Hepatocyte (in vitro differentiated cells): ENCODE data around the gene HNRNPDL.

Experiments
- EZH2 ChIP-seq: fragments of 200-600 bp; sonication (generic); IDR thresholded peaks from 2 replicates; pipeline ENCODE4 v1.6.1; 2016; ENCODE audit warnings: antibody characterized with exemption, mild to moderate bottlenecking, borderline replicate concordance
- EZH2phosphoT487 ChIP-seq: fragments of 200-600 bp; sonication (generic); IDR thresholded peaks from one replicate; pipeline ENCODE4 v1.6.1; 2018; ENCODE audit warnings: antibody characterized with exemption, mild to moderate bottlenecking, low read depth, moderate library complexity; ENCODE audit not compliant: unreplicated experiment, severe bottlenecking
- TF ChIP-seq, protein P1 (sequence below): fragments of 200-600 bp; sonication (generic); IDR thresholded peaks from 2 replicates; pipeline ENCODE4 v1.5.1; 2016; ENCODE audit warnings: antibody characterized with exemption, mild to moderate bottlenecking; ENCODE audit not compliant: poor library complexity

DNA sequence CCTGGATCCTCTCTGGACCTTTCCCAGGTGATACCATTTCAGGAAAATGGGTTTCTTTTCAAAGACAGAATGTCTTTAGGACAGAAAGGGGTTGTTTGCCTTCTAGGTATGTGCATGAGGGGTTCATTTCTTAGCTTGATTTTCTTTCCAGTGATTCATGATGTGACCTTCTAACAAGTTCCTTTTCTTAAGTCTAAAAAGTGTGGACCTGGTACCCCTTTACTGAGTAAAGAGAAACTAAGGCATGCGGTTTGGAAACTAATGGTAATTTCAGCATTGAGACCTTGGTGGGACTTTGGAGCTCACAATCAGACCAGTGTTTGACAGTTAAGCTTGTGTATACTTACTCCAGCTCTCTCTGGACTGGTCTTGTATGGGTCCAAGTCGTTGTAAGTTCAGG, 8.8 kb upstream of the HNRNPDL start:
- TF ChIP-seq, protein P1, sequence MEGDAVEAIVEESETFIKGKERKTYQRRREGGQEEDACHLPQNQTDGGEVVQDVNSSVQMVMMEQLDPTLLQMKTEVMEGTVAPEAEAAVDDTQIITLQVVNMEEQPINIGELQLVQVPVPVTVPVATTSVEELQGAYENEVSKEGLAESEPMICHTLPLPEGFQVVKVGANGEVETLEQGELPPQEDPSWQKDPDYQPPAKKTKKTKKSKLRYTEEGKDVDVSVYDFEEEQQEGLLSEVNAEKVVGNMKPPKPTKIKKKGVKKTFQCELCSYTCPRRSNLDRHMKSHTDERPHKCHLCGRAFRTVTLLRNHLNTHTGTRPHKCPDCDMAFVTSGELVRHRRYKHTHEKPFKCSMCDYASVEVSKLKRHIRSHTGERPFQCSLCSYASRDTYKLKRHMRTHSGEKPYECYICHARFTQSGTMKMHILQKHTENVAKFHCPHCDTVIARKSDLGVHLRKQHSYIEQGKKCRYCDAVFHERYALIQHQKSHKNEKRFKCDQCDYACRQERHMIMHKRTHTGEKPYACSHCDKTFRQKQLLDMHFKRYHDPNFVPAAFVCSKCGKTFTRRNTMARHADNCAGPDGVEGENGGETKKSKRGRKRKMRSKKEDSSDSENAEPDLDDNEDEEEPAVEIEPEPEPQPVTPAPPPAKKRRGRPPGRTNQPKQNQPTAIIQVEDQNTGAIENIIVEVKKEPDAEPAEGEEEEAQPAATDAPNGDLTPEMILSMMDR: no peak
- no peak for TF ChIP-seq EZH2phosphoT487
- TF ChIP-seq EZH2: no peak
